Measurements from ENCODE around the gene ADNP. TPM values are rescaled to one million over a fixed set of nuclear protein-coding genes. Genes with fewer than 3 reads are reported as not detected.

The ADNP gene
- total and polyA plus RNA-seq, 12 donors: 32.4 to 76.4 (median 54.0) TPM

DNA sequence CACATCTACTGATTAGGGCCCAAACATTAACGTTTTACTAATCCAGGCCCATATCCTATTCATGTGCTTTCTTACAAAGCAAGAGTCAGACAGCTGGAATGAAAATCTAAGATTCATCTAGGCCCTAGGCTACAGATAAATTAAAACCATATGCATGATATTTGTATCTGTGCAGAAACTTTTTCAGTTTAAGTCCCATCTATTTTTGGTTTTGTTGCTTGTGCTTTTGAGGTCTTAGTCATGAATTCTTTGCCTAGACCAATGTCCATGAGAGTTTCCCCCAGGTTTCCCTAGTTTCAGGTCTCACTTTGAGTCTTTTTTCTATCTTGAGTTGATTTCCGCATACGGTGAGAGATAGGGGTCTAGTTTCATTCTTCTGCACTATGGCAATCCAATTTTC, 20.2 kb downstream of the ADNP start:
- Histone ChIP-seq H3K36me3 (replicated peaks in 1 of 2) (no peaks in the 10 kb centered on the region), H3K27ac (no peak overlapping the region), H3K27me3 (no peaks in the 10 kb centered on the region), H3K4me1 (replicated peaks in 1 of 2) (peaks cover 35 to 44% of the 10 kb centered on the region in 2 donors), H3K9me3 (replicated peaks in 1 of 3) (no peaks in the 10 kb centered on the region), H3K4me3 (no peak overlapping the region)
- intact Hi-C loops (cut with DNase I): no loop called here
- no peak for TF ChIP-seq POLR2A (IDR thresholded peaks at IDR 0.05)
- TF ChIP-seq CTCF (IDR thresholded peaks at IDR 0.05): no peak
- no peak for DNase-seq
- 65 to 76% (median 69%) methylated on average over 3 of the region's 3 CpGs for WGBS, 4 donors

GRCh38 chr20:50909413-50909812, 21.8 kb downstream of the ADNP start:
- DNase-seq: no peak
- Histone ChIP-seq H3K4me3 (no peak overlapping the region), H3K9me3 (replicated peaks in 1 of 3) (no peaks in the 10 kb centered on the region), H3K36me3 (replicated peaks in 1 of 2) (no peaks in the 10 kb centered on the region), H3K27me3 (no peaks in the 10 kb centered on the region), H3K4me1 (replicated peaks in 1 of 2) (peaks cover 25 to 44% of the 10 kb centered on the region in 2 donors), H3K27ac (no peak overlapping the region)
- no peak for TF ChIP-seq CTCF (IDR thresholded peaks at IDR 0.05)
- no peak for TF ChIP-seq POLR2A (IDR thresholded peaks at IDR 0.05)
- intact Hi-C loops (cut with DNase I): no loop called here
- 91 to 100% (median 94%) methylated on average over 3 of the region's 3 CpGs for WGBS, 4 donors

DNA sequence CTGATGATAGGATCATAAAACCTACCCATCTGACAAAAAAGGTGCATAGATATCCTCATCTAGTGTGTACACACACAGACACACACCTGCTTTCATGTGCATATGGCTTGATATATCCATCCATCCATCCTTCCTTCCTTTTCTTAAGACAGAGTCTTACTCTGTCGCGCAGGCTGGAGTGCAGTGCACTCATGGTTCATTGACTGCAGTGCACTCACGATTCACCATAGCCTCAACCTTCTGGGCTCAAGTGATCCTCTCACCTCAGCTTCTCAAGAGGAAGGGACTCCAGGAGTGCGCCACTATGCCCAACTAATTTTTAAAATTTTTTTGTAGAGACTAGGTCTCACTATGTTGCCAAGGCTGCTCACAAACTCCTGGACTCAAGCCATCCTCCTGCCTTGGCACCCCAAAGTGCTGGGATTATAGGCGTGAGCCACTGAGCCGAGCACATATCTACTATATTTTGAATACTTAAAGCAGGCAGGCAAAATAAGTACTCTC, 27.1 kb downstream of the ADNP start:
- DNase-seq: no peak
- intact Hi-C loops (cut with DNase I): no loop called here
- no peaks in the 10 kb centered on the region for H3K27me3 ChIP-seq
- WGBS, 4 donors: 75 to 86% (median 84%) methylated on average over 5 to 6 of the region's 6 CpGs
- H3K27ac ChIP-seq: no peak overlapping the region
- H3K4me3 ChIP-seq: no peak overlapping the region
- peaks cover 0 to 18% of the 10 kb centered on the region in 2 donors for H3K36me3 ChIP-seq (replicated peaks in 1 of 2)
- H3K9me3 ChIP-seq (replicated peaks in 1 of 3): no peaks in the 10 kb centered on the region
- TF ChIP-seq POLR2A (IDR thresholded peaks at IDR 0.05) (no peak), CTCF (IDR thresholded peaks at IDR 0.05) (no peak)
- H3K4me1 ChIP-seq (replicated peaks in 1 of 2): peaks cover 4 to 24% of the 10 kb centered on the region in 2 donors

DNA sequence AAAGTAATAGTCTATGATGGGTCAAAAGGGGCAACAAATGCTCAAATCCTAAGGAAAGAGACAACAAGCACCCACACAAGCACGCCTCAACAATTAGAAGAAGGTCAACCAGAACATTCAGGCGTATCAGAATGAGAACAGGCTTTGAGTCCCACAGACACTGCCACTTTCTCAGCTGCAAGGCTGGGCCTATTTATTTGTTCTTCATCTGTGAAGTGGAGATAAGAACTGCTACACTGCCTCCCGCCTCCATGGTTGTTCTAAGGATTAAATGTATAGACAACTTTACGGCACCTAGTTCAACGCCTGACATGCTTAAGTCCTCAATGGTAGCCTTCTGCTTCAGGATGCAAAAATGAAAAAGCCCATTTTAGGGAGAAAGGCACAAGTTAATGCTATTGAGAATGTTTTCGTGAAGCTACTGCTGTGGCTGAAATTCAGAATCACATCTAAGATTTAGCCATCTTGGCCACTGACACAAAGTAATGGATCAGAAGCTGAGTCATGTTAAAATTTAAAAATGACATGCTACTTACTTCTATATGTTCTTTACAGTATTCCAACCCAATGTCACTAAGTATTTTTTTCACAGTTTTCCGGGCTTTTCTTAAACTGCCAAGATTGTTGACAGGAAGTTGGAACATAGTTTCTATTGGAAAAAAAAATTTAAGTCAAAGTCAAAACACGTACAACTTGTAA, 27.7 kb downstream of the ADNP start:
- Histone ChIP-seq H3K4me1 (replicated peaks in 1 of 2) (peaks cover 4 to 24% of the 10 kb centered on the region in 2 donors), H3K36me3 (replicated peaks in 1 of 2) (peaks cover 0 to 22% of the 10 kb centered on the region in 2 donors), H3K9me3 (replicated peaks in 1 of 3) (no peaks in the 10 kb centered on the region), H3K27me3 (no peaks in the 10 kb centered on the region), H3K4me3 (no peak overlapping the region), H3K27ac (no peak overlapping the region)
- WGBS, 4 donors: 81 to 88% (median 83%) methylated on average over 8 of the region's 8 CpGs
- TF ChIP-seq CTCF (IDR thresholded peaks at IDR 0.05) (no peak), POLR2A (IDR thresholded peaks at IDR 0.05) (no peak)
- DNase-seq: no peak
- intact Hi-C loops (cut with DNase I): no loop called here
